Peyer's patch (tissue), 4 donors: Measurements from ENCODE around the gene DNM3. TPM values are rescaled to one million over a fixed set of nuclear protein-coding genes. Genes with fewer than 3 reads are reported as not detected.

Source experiments
- DNase-seq, 3 donors: peaks; one replicate each; pipeline ENCODE4 v3.0.0-alpha.2; 2017 to 2019
- H3K27ac ChIP-seq, 4 donors: fragments of 200-600 bp; sonication (generic); one replicate each; pipeline ENCODE4 v1.5.1; 2016 to 2019
- H3K27me3 ChIP-seq, 2 donors: fragments of 200-600 bp; sonication (generic); one replicate each; pipeline ENCODE4 v1.5.1; 2019
- H3K36me3 ChIP-seq, 3 donors: fragments of 200-600 bp; sonication (generic); one replicate each; pipeline ENCODE4 v1.5.1; 2016 to 2019
- H3K4me1 ChIP-seq, 4 donors: fragments of 200-600 bp; sonication (generic); one replicate each; pipeline ENCODE4 v1.5.1; 2016 to 2019
- H3K4me3 ChIP-seq, 4 donors: fragments of 200-600 bp; sonication (generic); 1 replicate in 3 of 4; 2 replicates in 1 of 4; pipeline ENCODE4 v1.5.1; 2016 to 2019; ENCODE audit warnings: mild to moderate bottlenecking in 1 of 4
- H3K9me3 ChIP-seq, 4 donors: fragments of 200-600 bp; sonication (generic); one replicate each; pipeline ENCODE4 v1.5.1; 2016 to 2019; ENCODE audit warnings: mild to moderate bottlenecking in 1 of 4
- POLR2A ChIP-seq, 2 donors: fragments of 450-650 bp; IDR thresholded peaks; one replicate each; pipeline ENCODE4 v1.5.1; 2017; ENCODE audit warnings: antibody characterized with exemption in 2 of 2, mild to moderate bottlenecking in 2 of 2, moderate library complexity in 2 of 2
- total RNA-seq, 4 donors: library from RNA; depleted of rRNA; stranded (reverse); fragments of >200 nt; gene quantifications; one replicate each; pipeline ENCODE4 v1.1.0, GENCODE V29; 2016
- TF ChIP-seq, protein P1 (sequence below), 6 experiments: fragments of 450-650 bp in 4 of 6; fragments of 200-600 bp in 2 of 6; sonication (generic) in 1 of 6; IDR thresholded peaks; one replicate each; pipeline ENCODE4 v1.5.1; 2017 to 2019; ENCODE audit warnings: antibody characterized with exemption in 6 of 6, mild to moderate bottlenecking in 3 of 6, moderate library complexity in 1 of 6

Gene DNM3
- total RNA-seq, 4 donors from 2014 or later: 1.4 to 11.6 (median 2.0) TPM

- TF ChIP-seq POLR2A (IDR thresholded peaks at IDR 0.05): no peak
- TF ChIP-seq, protein P1, sequence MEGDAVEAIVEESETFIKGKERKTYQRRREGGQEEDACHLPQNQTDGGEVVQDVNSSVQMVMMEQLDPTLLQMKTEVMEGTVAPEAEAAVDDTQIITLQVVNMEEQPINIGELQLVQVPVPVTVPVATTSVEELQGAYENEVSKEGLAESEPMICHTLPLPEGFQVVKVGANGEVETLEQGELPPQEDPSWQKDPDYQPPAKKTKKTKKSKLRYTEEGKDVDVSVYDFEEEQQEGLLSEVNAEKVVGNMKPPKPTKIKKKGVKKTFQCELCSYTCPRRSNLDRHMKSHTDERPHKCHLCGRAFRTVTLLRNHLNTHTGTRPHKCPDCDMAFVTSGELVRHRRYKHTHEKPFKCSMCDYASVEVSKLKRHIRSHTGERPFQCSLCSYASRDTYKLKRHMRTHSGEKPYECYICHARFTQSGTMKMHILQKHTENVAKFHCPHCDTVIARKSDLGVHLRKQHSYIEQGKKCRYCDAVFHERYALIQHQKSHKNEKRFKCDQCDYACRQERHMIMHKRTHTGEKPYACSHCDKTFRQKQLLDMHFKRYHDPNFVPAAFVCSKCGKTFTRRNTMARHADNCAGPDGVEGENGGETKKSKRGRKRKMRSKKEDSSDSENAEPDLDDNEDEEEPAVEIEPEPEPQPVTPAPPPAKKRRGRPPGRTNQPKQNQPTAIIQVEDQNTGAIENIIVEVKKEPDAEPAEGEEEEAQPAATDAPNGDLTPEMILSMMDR (IDR thresholded peaks at IDR 0.05): no peak
- no peak overlapping the region for H3K27ac ChIP-seq
- peaks cover 0 to 11% (median 0%) of the 10 kb centered on the region in 4 donors for H3K4me1 ChIP-seq
- no peaks in the 10 kb centered on the region for H3K27me3 ChIP-seq
- H3K9me3 ChIP-seq: no peaks in the 10 kb centered on the region
- H3K4me3 ChIP-seq: no peak overlapping the region
- no peaks in the 10 kb centered on the region for H3K36me3 ChIP-seq
- DNase-seq: no peak
These were observed 536.3 kb downstream of the DNM3 start for GRCh38 chr1:172377565-172377964.

DNA sequence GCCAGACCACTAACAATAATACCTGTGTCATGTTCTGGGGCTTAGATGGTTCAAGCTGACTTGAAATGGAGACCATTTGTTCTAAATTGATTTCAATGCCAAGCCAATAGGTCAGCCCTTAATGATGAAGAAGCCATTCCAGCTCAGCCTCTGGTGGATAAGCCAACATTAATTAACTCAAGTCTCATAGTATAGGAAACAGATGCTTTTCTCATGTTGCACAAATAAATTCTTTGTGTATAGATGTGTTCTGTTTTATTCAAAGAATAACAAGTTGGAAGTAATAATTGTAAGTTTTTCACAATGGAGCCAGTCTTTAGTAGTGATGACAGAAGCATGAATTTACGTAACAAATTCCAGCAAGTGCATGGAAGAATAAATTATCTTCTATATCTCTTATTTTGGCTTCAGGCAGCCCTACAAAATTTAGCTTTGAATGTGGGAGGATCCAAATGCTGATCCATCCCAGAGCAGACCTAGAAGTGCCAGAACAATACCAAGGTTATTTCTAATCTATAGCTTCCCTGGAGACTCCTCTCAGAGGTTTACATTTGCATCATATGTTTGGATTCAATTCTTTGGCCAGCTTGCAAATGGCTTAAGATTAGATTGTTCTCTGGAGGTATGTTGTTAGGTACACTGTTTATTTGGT lies 536.9 kb downstream of the DNM3 start:
- DNase-seq: no peak

GRCh38 chr1:172380441-172381244 lies 539.3 kb downstream of the DNM3 start:
- Histone ChIP-seq H3K9me3 (no peaks in the 10 kb centered on the region), H3K4me3 (no peak overlapping the region), H3K4me1 (peaks cover 0 to 11% (median 0%) of the 10 kb centered on the region in 4 donors), H3K27ac (peak overlapping the region in 2 of 4 donors; percentile 66), H3K27me3 (no peaks in the 10 kb centered on the region), H3K36me3 (no peaks in the 10 kb centered on the region)
- peak in 2 of 3 donors; percentile 28 to 54 for DNase-seq
- TF ChIP-seq POLR2A (IDR thresholded peaks at IDR 0.05): no peak
- TF ChIP-seq, protein P1 (IDR thresholded peaks at IDR 0.05): no peak

More for the DNA sequence above, 536.9 kb downstream of the DNM3 start:
- Histone ChIP-seq H3K9me3 (no peaks in the 10 kb centered on the region), H3K4me1 (peaks cover 0 to 11% (median 0%) of the 10 kb centered on the region in 4 donors), H3K4me3 (no peak overlapping the region), H3K27ac (no peak overlapping the region), H3K36me3 (no peaks in the 10 kb centered on the region), H3K27me3 (no peaks in the 10 kb centered on the region)
- TF ChIP-seq POLR2A (IDR thresholded peaks at IDR 0.05): no peak
- TF ChIP-seq, protein P1 (IDR thresholded peaks at IDR 0.05): no peak

- no peak overlapping the region for H3K4me3 ChIP-seq
- peaks cover 0 to 11% (median 0%) of the 10 kb centered on the region in 4 donors for H3K4me1 ChIP-seq
- no peak for TF ChIP-seq POLR2A (IDR thresholded peaks at IDR 0.05)
- TF ChIP-seq, protein P1 (IDR thresholded peaks at IDR 0.05): no peak
- DNase-seq: no peak
- no peak overlapping the region for H3K27ac ChIP-seq
- no peaks in the 10 kb centered on the region for H3K9me3 ChIP-seq
- no peaks in the 10 kb centered on the region for H3K36me3 ChIP-seq
- H3K27me3 ChIP-seq: no peaks in the 10 kb centered on the region
These were observed 540.6 kb downstream of the DNM3 start for GRCh38 chr1:172381946-172382345.

DNA sequence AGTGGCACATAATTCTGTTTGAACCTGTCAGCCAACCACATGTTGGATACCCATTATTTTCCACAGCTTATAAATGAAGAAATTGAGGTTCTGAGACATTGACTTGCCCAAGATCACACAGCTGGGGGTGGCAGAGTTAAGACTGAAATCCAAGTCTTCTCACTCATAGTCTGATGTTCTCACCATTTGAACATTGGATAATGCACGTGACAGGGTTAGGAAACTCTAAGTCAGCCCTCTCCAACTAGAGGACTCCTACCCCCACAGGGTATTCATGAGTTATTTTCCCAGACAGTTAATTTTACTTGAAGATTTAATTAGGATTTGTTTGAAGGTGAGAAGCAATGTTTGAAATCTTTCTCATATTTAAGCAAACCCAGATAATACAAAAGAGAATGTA lies 541.1 kb downstream of the DNM3 start:
- Histone ChIP-seq H3K4me1 (peaks cover 0 to 11% (median 0%) of the 10 kb centered on the region in 4 donors), H3K36me3 (no peaks in the 10 kb centered on the region), H3K9me3 (no peaks in the 10 kb centered on the region), H3K27ac (no peak overlapping the region), H3K4me3 (no peak overlapping the region), H3K27me3 (no peaks in the 10 kb centered on the region)
- TF ChIP-seq, protein P1 (IDR thresholded peaks at IDR 0.05): no peak
- TF ChIP-seq POLR2A (IDR thresholded peaks at IDR 0.05): no peak
- DNase-seq: no peak
